Neural cell (in vitro differentiated cells): Measurements from ENCODE around the gene IFI30. TPM values are rescaled to one million over a fixed set of nuclear protein-coding genes. Genes with fewer than 3 reads are reported as not detected.

Experiments
- H2AFZ ChIP-seq: fragments of 200-600, 300-800 bp; sonication (generic), shearing (Covaris generic); 2 replicates; pipeline ENCODE4 v1.6.0; 2014; ENCODE audit warnings: low read depth, mild to moderate bottlenecking, antibody characterized with exemption, low read length, moderate library complexity
- H3F3A ChIP-seq: fragments of 200-600 bp; shearing (Covaris generic); 2 replicates; pipeline ENCODE4 v1.6.1; 2016; ENCODE audit warnings: mild to moderate bottlenecking, moderate library complexity, mixed read lengths, antibody characterized with exemption, low read length; ENCODE audit not compliant: insufficient read depth, poor library complexity, severe bottlenecking
- H3K27ac ChIP-seq: fragments of 200-600, 300-800 bp; sonication (generic), shearing (Covaris generic); 2 replicates; pipeline ENCODE4 v1.5.1; 2014; ENCODE audit warnings: mild to moderate bottlenecking, low read length, moderate library complexity
- H3K27me3 ChIP-seq: fragments of 300-800, 200-600 bp; sonication (generic), shearing (Covaris generic); 2 replicates; pipeline ENCODE4 v1.6.0; 2014; ENCODE audit warnings: mild to moderate bottlenecking, low read depth, low read length, moderate library complexity; ENCODE audit not compliant: insufficient read depth
- H3K36me3 ChIP-seq: fragments of 300-800, 200-600 bp; sonication (generic), shearing (Covaris generic); 2 replicates; pipeline ENCODE4 v1.5.1; 2014; ENCODE audit warnings: mild to moderate bottlenecking, antibody characterized with exemption, low read length, moderate library complexity; ENCODE audit not compliant: insufficient read depth
- H3K4me2 ChIP-seq: fragments of 300-800, 200-600 bp; sonication (generic), shearing (Covaris generic); 2 replicates; pipeline ENCODE4 v1.6.0; 2014; ENCODE audit warnings: mild to moderate bottlenecking, low read length
- H3K4me3 ChIP-seq: fragments of 300-800, 200-600 bp; sonication (generic), shearing (Covaris generic); 2 replicates; pipeline ENCODE4 v1.5.1; 2014; ENCODE audit warnings: mild to moderate bottlenecking, low read length, moderate library complexity
- H3K79me2 ChIP-seq: fragments of 200-600 bp; shearing (Covaris generic); replicated peaks from 2 replicates; pipeline ENCODE4 v1.6.0; 2014; ENCODE audit warnings: mild to moderate bottlenecking, low read length, moderate library complexity; ENCODE audit not compliant: insufficient read depth
- H3K9ac ChIP-seq: fragments of 300-800, 200-600 bp; sonication (generic), shearing (Covaris generic); 2 replicates; pipeline ENCODE4 v1.6.1; 2016; ENCODE audit warnings: mild to moderate bottlenecking, low read length, mixed read lengths
- H3K9me2 ChIP-seq: fragments of 200-600 bp; shearing (Covaris generic); 2 replicates; pipeline ENCODE4 v1.6.1; 2016; ENCODE audit warnings: mild to moderate bottlenecking, low read length, mixed read lengths; ENCODE audit not compliant: insufficient read depth
- H3K9me3 ChIP-seq: fragments of 200-600, 300-800 bp; sonication (generic), shearing (Covaris generic); 2 replicates; pipeline ENCODE4 v1.6.1; 2016; ENCODE audit warnings: mild to moderate bottlenecking, mixed run types, low read length, moderate library complexity, mixed read lengths
- H4K20me1 ChIP-seq: fragments of 200-600 bp; shearing (Covaris generic); 2 replicates; pipeline ENCODE4 v1.6.1; 2016; ENCODE audit warnings: mild to moderate bottlenecking, mixed run types; ENCODE audit not compliant: insufficient read depth
- CTCF ChIP-seq: fragments of 450-650 bp; IDR thresholded peaks from 2 replicates; pipeline ENCODE4 v1.5.1; 2014; ENCODE audit warnings: antibody characterized with exemption, mild to moderate bottlenecking, moderate library complexity; ENCODE audit not compliant: poor library complexity, severe bottlenecking
- EP300 ChIP-seq: fragments of 450-650 bp; conservative IDR thresholded peaks from 2 replicates; pipeline ENCODE4 v1.6.1; 2014; ENCODE audit warnings: antibody characterized with exemption, mild to moderate bottlenecking, moderate library complexity; ENCODE audit not compliant: poor library complexity, severe bottlenecking
- EZH2 ChIP-seq: fragments of 200-600, 300-800 bp; shearing (Covaris generic), sonication (generic); IDR thresholded peaks from 2 replicates; pipeline ENCODE4 v1.6.1; 2014; ENCODE audit warnings: antibody characterized with exemption, low read length, borderline replicate concordance, mild to moderate bottlenecking; ENCODE audit not compliant: insufficient read depth, poor library complexity, severe bottlenecking
- MXI1 ChIP-seq: fragments of 450-650 bp; conservative IDR thresholded peaks from 2 replicates; pipeline ENCODE4 v1.6.1; 2014; ENCODE audit warnings: antibody characterized with exemption, mild to moderate bottlenecking; ENCODE audit not compliant: poor library complexity, severe bottlenecking
- POLR2AphosphoS5 ChIP-seq: IDR thresholded peaks from 2 replicates; pipeline ENCODE4 v1.6.1; 2012
- RAD21 ChIP-seq: fragments of 450-650 bp; conservative IDR thresholded peaks from 2 replicates; pipeline ENCODE4 v1.6.1; 2014; ENCODE audit warnings: antibody characterized with exemption, mild to moderate bottlenecking, moderate library complexity
- REST ChIP-seq: IDR thresholded peaks from 2 replicates; pipeline ENCODE4 v1.6.1; 2012; ENCODE audit warnings: borderline replicate concordance
- SMC3 ChIP-seq: fragments of 450-650 bp; conservative IDR thresholded peaks from 2 replicates; pipeline ENCODE4 v1.6.1; 2014; ENCODE audit warnings: antibody characterized with exemption, mild to moderate bottlenecking, moderate library complexity; ENCODE audit not compliant: poor library complexity
- TAF1 ChIP-seq: IDR thresholded peaks from 2 replicates; pipeline ENCODE4 v1.6.1; 2012; ENCODE audit warnings: low read depth
- polyA plus RNA-seq: library from polyadenylated mRNA; depleted of rRNA; stranded (reverse); fragments of >200 nt; gene quantifications from 2 replicates; pipeline ENCODE4 v1.2.3, GENCODE V29; 2014

Gene IFI30
- polyA plus RNA-seq, 1 donor from 2014 or later = 0.82 TPM

GRCh38 chr19:18192673-18193387 is 19.2 kb downstream of the IFI30 start, which contains the start of gene MPV17L2:
TSS of gene MPV17L2 (plus strand) at chr19:18193218. CDS start at chr19:18193282, 64 bp downstream.
- no peaks in the 10 kb centered on the region for H3K36me3 ChIP-seq
- peak within 1 kb of the TSS; percentile 74 for H2AFZ ChIP-seq
- no peaks in the 10 kb centered on the region for H3K27me3 ChIP-seq
- H3K4me2 ChIP-seq = peak within 1 kb of the TSS; percentile 77
- H3K27ac ChIP-seq = peak within 1 kb of the TSS; percentile 84
- no peaks in the 10 kb centered on the region for H3F3A ChIP-seq
- no peak for TF ChIP-seq SMC3
- TF ChIP-seq RAD21 = peak; percentile 18
- peak; percentile 95 for TF ChIP-seq MXI1
- TF ChIP-seq EP300 = peak; percentile 21
- peak; percentile 41 for TF ChIP-seq TAF1
- TF ChIP-seq EZH2 = no peak
- TF ChIP-seq REST = peak; percentile 44
- peak; percentile 84 for TF ChIP-seq POLR2AphosphoS5
- TF ChIP-seq CTCF = no peak
- no peaks in the 10 kb centered on the region for H3K79me2 ChIP-seq
- H3K4me3 ChIP-seq = peak within 1 kb of the TSS; percentile 93
- H3K9me2 ChIP-seq = no peaks in the 10 kb centered on the region
- H3K9ac ChIP-seq = peak within 1 kb of the TSS; percentile 72
- no peaks in the 10 kb centered on the region for H4K20me1 ChIP-seq
- H3K9me3 ChIP-seq = no peaks in the 10 kb centered on the region

GRCh38 chr19:18193388-18194180 is 20.0 kb downstream of the IFI30 start:
- Histone ChIP-seq H4K20me1 (no peaks in the 10 kb centered on the region), H3K4me3 (peak overlapping the region; percentile 93), H3K36me3 (no peaks in the 10 kb centered on the region), H3K4me2 (peak overlapping the region; percentile 77), H3K9me2 (no peaks in the 10 kb centered on the region), H3K9ac (peak overlapping the region; percentile 72), H2AFZ (peak overlapping the region; percentile 43), H3K27ac (peak overlapping the region; percentile 60), H3K79me2 (no peaks in the 10 kb centered on the region), H3K27me3 (no peaks in the 10 kb centered on the region), H3K9me3 (no peaks in the 10 kb centered on the region), H3F3A (no peaks in the 10 kb centered on the region)
- TF ChIP-seq POLR2AphosphoS5 (no peak), CTCF (no peak), REST (no peak), RAD21 (no peak), EP300 (no peak), MXI1 (peak; percentile 60), SMC3 (peak; percentile 47), EZH2 (no peak), TAF1 (no peak)
